PFSK-1 (cell line): Measurements from ENCODE around the gene ZNF814.

Experiments
- POLR2AphosphoS5 ChIP-seq: IDR thresholded peaks from 2 replicates; pipeline ENCODE4 v1.6.1; 2012; ENCODE audit warnings: low read depth, mild to moderate bottlenecking, control low read depth, low read length, moderate library complexity
- TAF1 ChIP-seq: IDR thresholded peaks from 2 replicates; pipeline ENCODE4 v1.6.1; 2012; ENCODE audit warnings: low read length, control low read depth, borderline replicate concordance; ENCODE audit not compliant: insufficient read depth
- TF ChIP-seq, protein P1 (sequence below), 2 experiments: IDR thresholded peaks; 2 replicates each; pipeline versions ENCODE4 v1.6.1 to v1.8.0; 2011 to 2012; ENCODE audit warnings: low read depth in 2 of 2, low read length in 2 of 2, control low read depth in 1 of 2, inconsistent platforms in 1 of 2, mild to moderate bottlenecking in 1 of 2, moderate library complexity in 1 of 2; ENCODE audit not compliant: insufficient read depth in 1 of 2

GRCh38 chr19:57820599-57820998 lies 68.2 kb downstream of the ZNF814 start:
- no peak for TF ChIP-seq POLR2AphosphoS5
- no peak for TF ChIP-seq TAF1
- TF ChIP-seq, protein P1, sequence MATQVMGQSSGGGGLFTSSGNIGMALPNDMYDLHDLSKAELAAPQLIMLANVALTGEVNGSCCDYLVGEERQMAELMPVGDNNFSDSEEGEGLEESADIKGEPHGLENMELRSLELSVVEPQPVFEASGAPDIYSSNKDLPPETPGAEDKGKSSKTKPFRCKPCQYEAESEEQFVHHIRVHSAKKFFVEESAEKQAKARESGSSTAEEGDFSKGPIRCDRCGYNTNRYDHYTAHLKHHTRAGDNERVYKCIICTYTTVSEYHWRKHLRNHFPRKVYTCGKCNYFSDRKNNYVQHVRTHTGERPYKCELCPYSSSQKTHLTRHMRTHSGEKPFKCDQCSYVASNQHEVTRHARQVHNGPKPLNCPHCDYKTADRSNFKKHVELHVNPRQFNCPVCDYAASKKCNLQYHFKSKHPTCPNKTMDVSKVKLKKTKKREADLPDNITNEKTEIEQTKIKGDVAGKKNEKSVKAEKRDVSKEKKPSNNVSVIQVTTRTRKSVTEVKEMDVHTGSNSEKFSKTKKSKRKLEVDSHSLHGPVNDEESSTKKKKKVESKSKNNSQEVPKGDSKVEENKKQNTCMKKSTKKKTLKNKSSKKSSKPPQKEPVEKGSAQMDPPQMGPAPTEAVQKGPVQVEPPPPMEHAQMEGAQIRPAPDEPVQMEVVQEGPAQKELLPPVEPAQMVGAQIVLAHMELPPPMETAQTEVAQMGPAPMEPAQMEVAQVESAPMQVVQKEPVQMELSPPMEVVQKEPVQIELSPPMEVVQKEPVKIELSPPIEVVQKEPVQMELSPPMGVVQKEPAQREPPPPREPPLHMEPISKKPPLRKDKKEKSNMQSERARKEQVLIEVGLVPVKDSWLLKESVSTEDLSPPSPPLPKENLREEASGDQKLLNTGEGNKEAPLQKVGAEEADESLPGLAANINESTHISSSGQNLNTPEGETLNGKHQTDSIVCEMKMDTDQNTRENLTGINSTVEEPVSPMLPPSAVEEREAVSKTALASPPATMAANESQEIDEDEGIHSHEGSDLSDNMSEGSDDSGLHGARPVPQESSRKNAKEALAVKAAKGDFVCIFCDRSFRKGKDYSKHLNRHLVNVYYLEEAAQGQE (IDR thresholded peaks at IDR 0.05; ENCODE audit: insufficient read depth in 1 of 2, low read depth in 2 of 2, low read length in 2 of 2), result no peak
